Lower lobe of right lung (tissue), 2 donors: ENCODE data around the gene TRIM14. TPM values are rescaled to one million over a fixed set of nuclear protein-coding genes. Genes with fewer than 3 reads are reported as not detected.

ENCODE experiments used
- ATAC-seq, 2 donors: fragments of 200-7000 bp; cut with Tn5 transposase; one replicate each; pipeline ENCODE4 v1.9.1; 2020 to 2022; ENCODE audit warnings: mild to moderate bottlenecking in 2 of 2, moderate library complexity in 2 of 2
- DNase-seq: peaks from one replicate; pipeline ENCODE4 v3.0.0-alpha.2; 2020
- H3K27ac ChIP-seq: fragments of 200-600 bp; one replicate; pipeline ENCODE4 v1.8.0; 2022
- H3K27me3 ChIP-seq: fragments of 200-600 bp; one replicate; pipeline ENCODE4 v1.8.0; 2022; ENCODE audit warnings: low read depth
- H3K36me3 ChIP-seq: fragments of 200-600 bp; one replicate; pipeline ENCODE4 v1.8.0; 2022; ENCODE audit warnings: mild to moderate bottlenecking
- H3K4me1 ChIP-seq: fragments of 200-600 bp; one replicate; pipeline ENCODE4 v1.8.0; 2022
- H3K4me3 ChIP-seq: fragments of 200-600 bp; one replicate; pipeline ENCODE4 v1.8.0; 2022; ENCODE audit warnings: mild to moderate bottlenecking
- H3K9me3 ChIP-seq: fragments of 200-600 bp; one replicate; pipeline ENCODE4 v1.8.0; 2022
- CTCF ChIP-seq: fragments of 200-600 bp; IDR thresholded peaks from one replicate; pipeline ENCODE4 v1.8.0; 2022; ENCODE audit warnings: antibody characterized with exemption, mild to moderate bottlenecking
- intact Hi-C: fragments of 100-400 bp; cut with DNase I; formaldehyde crosslinking; loops from one replicate; pipeline ENCODE4 v1.11.0; 2022
- total RNA-seq: library from RNA; stranded (reverse); fragmentation: NEBNext Ultra II Directional; extraction: Animal tissue kit (Norgen Biotek cat#: 25700); gene quantifications from one replicate; pipeline ENCODE4 v1.2.1, GENCODE V29; 2021
- donor health status: DM: no; HTN: yes; CAD: no; lungs with severe emphysema.

TRIM14 gene
- total RNA-seq, 1 donor from 2014 or later, result 82.5 TPM

GRCh38 chr9:98047002-98047401 is 72.0 kb downstream of the TRIM14 start:
- no peak for ATAC-seq
- intact Hi-C loops, result no loop called here

GRCh38 chr9:98046180-98046543 is 72.9 kb downstream of the TRIM14 start:
- intact Hi-C loops, result no loop called here
- H3K9me3 ChIP-seq, result no peaks in the 10 kb centered on the region
- no peaks in the 10 kb centered on the region for H3K27me3 ChIP-seq
- DNase-seq (no peak), ATAC-seq (no peak)
- no peaks in the 10 kb centered on the region for H3K4me1 ChIP-seq
- no peak for TF ChIP-seq CTCF
- H3K36me3 ChIP-seq, result no peaks in the 10 kb centered on the region
- peak overlapping the region; percentile 28 for H3K4me3 ChIP-seq
- no peak overlapping the region for H3K27ac ChIP-seq

More at GRCh38 chr9:98047002-98047401, 72.0 kb downstream of the TRIM14 start:
- Histone ChIP-seq H3K36me3 (no peaks in the 10 kb centered on the region), H3K27me3 (no peaks in the 10 kb centered on the region), H3K4me3 (no peak overlapping the region), H3K9me3 (no peaks in the 10 kb centered on the region), H3K27ac (no peak overlapping the region), H3K4me1 (no peaks in the 10 kb centered on the region)
- TF ChIP-seq CTCF, result no peak
- no peak for DNase-seq

DNA sequence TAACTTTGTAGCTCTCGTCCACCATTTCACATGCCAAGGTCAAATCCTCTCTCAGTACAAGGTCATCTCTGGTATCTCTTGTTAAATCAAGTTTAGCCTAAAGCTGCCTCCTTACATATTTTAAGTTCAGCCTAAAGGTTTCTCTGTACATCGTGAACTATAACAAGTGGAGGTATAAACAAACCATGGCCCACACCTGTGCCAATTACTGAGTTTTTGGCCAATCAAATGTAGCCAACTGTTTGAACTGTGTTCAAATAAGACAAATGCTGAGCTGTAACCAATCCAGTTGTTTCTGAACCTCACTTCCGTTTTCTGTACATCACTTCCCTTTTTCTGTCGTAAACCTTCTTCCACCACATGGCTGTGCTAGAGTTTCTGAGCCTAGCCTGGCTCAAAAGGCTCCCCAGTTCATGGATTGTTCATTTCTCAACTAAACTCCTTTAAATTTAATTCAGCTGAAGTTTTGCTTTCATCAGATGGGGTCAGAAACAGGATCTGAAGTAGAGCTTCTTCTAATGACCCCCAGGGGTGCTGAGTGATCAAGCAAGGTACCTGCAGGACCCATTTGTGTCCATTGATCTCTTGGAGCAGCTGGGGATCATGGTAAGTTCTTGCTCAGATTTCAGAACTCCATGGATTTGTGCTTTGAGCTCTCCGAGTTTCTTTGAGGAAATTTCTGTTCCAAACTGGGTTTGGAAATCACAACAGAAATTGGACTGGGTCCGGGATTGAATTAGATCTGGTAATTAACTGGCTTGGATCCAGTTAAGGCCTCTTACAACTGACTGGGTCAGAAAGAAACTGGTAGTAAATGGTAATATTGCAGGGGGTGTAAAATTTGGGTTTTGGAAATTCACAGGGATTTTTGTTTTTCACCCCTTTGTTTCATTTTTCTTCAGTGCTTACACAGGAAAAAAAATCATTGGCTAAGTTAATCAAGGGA is 73.5 kb downstream of the TRIM14 start:
- intact Hi-C loops, result no loop called here
- Histone ChIP-seq H3K27ac (peak overlapping the region; percentile 14), H3K4me3 (peak overlapping the region; percentile 28), H3K36me3 (no peaks in the 10 kb centered on the region), H3K9me3 (no peaks in the 10 kb centered on the region), H3K27me3 (no peaks in the 10 kb centered on the region), H3K4me1 (no peaks in the 10 kb centered on the region)
- TF ChIP-seq CTCF, result no peak
- ATAC-seq (peak; percentile 61 to 75), DNase-seq (no peak)

- H3K36me3 ChIP-seq, result no peaks in the 10 kb centered on the region
- H3K27ac ChIP-seq, result no peak overlapping the region
- H3K4me3 ChIP-seq, result no peak overlapping the region
- H3K9me3 ChIP-seq, result no peaks in the 10 kb centered on the region
- no peak for TF ChIP-seq CTCF
- H3K27me3 ChIP-seq, result no peaks in the 10 kb centered on the region
- peak in 1 of 2 donors; percentile 11 for ATAC-seq
- no peaks in the 10 kb centered on the region for H3K4me1 ChIP-seq
- DNase-seq, result no peak
- intact Hi-C loops, result no loop called here
Observed at GRCh38 chr9:98043915-98044314, 75.1 kb downstream of the TRIM14 start.

DNA sequence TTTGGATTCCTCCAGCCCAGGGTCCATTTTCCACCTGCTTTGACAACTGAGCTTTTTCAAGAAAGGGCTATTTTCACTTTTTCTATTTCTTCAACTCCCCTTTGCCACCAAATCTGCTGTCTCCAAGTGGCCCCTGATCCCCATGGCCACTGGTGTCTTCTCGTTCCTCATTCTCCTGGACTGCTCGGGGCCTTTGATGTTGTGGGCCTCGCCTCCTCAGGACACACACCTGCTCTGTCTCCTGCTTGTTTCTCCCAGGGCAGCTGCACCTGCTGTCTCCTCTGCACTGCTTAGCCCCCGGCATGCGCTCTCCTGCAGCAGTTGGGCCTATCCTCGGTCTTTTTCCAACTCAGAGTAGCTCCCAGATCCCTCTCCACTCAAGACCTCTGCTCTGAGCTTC is 78.8 kb downstream of the TRIM14 start:
- DNase-seq, result no peak
- Histone ChIP-seq H3K36me3 (no peaks in the 10 kb centered on the region), H3K9me3 (no peaks in the 10 kb centered on the region), H3K27me3 (no peaks in the 10 kb centered on the region), H3K27ac (no peak overlapping the region), H3K4me1 (peaks cover 13% of the 10 kb centered on the region), H3K4me3 (no peak overlapping the region)
- intact Hi-C loops, result no loop called here
- ATAC-seq, result no peak
- TF ChIP-seq CTCF, result no peak
